Smooth muscle cell of the brain vasculature (primary cell): ENCODE data around the gene RUNX1.

Experiments used
- DNase-seq: peaks from one replicate; pipeline ENCODE4 v3.0.0-alpha.2; 2012; ENCODE audit warnings: low read depth, low spot score

RUNX1 gene

GRCh38 chr21:35048706-35049617 is at the start of gene RUNX1:
Gene RUNX1, minus strand, starts transcription at chr21:35049302.
- no peak for DNase-seq

GRCh38 chr21:35097525-35097924 is 48.4 kb upstream of the RUNX1 start:
- DNase-seq: no peak

- no peak for DNase-seq
Measured at GRCh38 chr21:35096959-35097358, 47.9 kb upstream of the RUNX1 start.

- DNase-seq: no peak
Measured at GRCh38 chr21:35095859-35096291, 46.8 kb upstream of the RUNX1 start.

- DNase-seq: no peak
Measured at GRCh38 chr21:35093514-35093913, 44.4 kb upstream of the RUNX1 start.

- DNase-seq: no peak
Measured at GRCh38 chr21:35091496-35091895, 42.4 kb upstream of the RUNX1 start.

- DNase-seq: no peak
Measured at GRCh38 chr21:35090403-35090802, 41.3 kb upstream of the RUNX1 start.

- no peak for DNase-seq
Measured at GRCh38 chr21:35088319-35088771, 39.2 kb upstream of the RUNX1 start.

GRCh38 chr21:35086357-35086756 is 37.3 kb upstream of the RUNX1 start:
- DNase-seq: no peak

- DNase-seq: peak; percentile 36
Measured at GRCh38 chr21:35084869-35085268, 35.8 kb upstream of the RUNX1 start.

- no peak for DNase-seq
Measured at GRCh38 chr21:35083246-35083645, 34.1 kb upstream of the RUNX1 start.

- no peak for DNase-seq
Measured at GRCh38 chr21:35081861-35082260, 32.8 kb upstream of the RUNX1 start.

- DNase-seq: no peak
Measured at GRCh38 chr21:35079181-35079580, 30.1 kb upstream of the RUNX1 start.

GRCh38 chr21:35077975-35078374 is 28.9 kb upstream of the RUNX1 start:
- DNase-seq: no peak

- no peak for DNase-seq
Measured at GRCh38 chr21:35077466-35077865, 28.4 kb upstream of the RUNX1 start.

- no peak for DNase-seq
Measured at GRCh38 chr21:35075546-35075945, 26.4 kb upstream of the RUNX1 start.

- no peak for DNase-seq
Measured at GRCh38 chr21:35072960-35073359, 23.9 kb upstream of the RUNX1 start.

- DNase-seq: no peak
Measured at GRCh38 chr21:35072557-35072956, 23.5 kb upstream of the RUNX1 start.

GRCh38 chr21:35071347-35071746 is 22.2 kb upstream of the RUNX1 start:
- no peak for DNase-seq

GRCh38 chr21:35070436-35070835 is 21.3 kb upstream of the RUNX1 start:
- no peak for DNase-seq

- DNase-seq: no peak
Measured at GRCh38 chr21:35066824-35067223, 17.7 kb upstream of the RUNX1 start.

GRCh38 chr21:35063428-35064172 is 14.5 kb upstream of the RUNX1 start:
- no peak for DNase-seq

- DNase-seq: no peak
Measured at GRCh38 chr21:35062016-35062415, 12.9 kb upstream of the RUNX1 start.
